GM19468 (cell line): ENCODE results near the gene CA10.

ENCODE experiments used
- ATAC-seq: cut with Tn5 transposase; IDR thresholded peaks from one replicate; pipeline ENCODE4 v1.9.1; 2021; ENCODE audit warnings: mild to moderate bottlenecking, moderate library complexity, moderate number of reproducible peaks; ENCODE audit not compliant: unreplicated experiment; ENCODE audit errors: extremely low read depth

Gene CA10

GRCh38 chr17:51961689-51962088 is 196.8 kb downstream of the CA10 start:
- ATAC-seq: no peak

GRCh38 chr17:51957786-51958185 is 200.7 kb downstream of the CA10 start:
- ATAC-seq: no peak

- ATAC-seq: no peak
Measured at GRCh38 chr17:51955245-51955644, 203.3 kb downstream of the CA10 start.

- no peak for ATAC-seq
Measured at GRCh38 chr17:51954232-51954765, 204.2 kb downstream of the CA10 start.

- ATAC-seq: no peak
Measured at GRCh38 chr17:51951741-51952140, 206.8 kb downstream of the CA10 start.

GRCh38 chr17:51948128-51948527 is 210.4 kb downstream of the CA10 start:
- ATAC-seq: no peak

- no peak for ATAC-seq
Measured at GRCh38 chr17:51947160-51947735, 211.3 kb downstream of the CA10 start.

GRCh38 chr17:51946311-51946710 is 212.2 kb downstream of the CA10 start:
- ATAC-seq: no peak

- ATAC-seq: no peak
Measured at GRCh38 chr17:51941272-51941671, 217.2 kb downstream of the CA10 start.

GRCh38 chr17:51937264-51937663 is 221.2 kb downstream of the CA10 start:
- no peak for ATAC-seq

GRCh38 chr17:51935477-51935876 is 223.0 kb downstream of the CA10 start:
- no peak for ATAC-seq

GRCh38 chr17:51933647-51934046 is 224.9 kb downstream of the CA10 start:
- no peak for ATAC-seq

GRCh38 chr17:51926448-51926847 is 232.1 kb downstream of the CA10 start:
- no peak for ATAC-seq

GRCh38 chr17:51921500-51921899 is 237.0 kb downstream of the CA10 start:
- ATAC-seq: no peak

- peak; percentile 45 for ATAC-seq
Measured at GRCh38 chr17:51914577-51914976, 243.9 kb downstream of the CA10 start.

GRCh38 chr17:51913491-51914205 is 244.9 kb downstream of the CA10 start:
- no peak for ATAC-seq

- ATAC-seq: no peak
Measured at GRCh38 chr17:51912939-51913338, 245.6 kb downstream of the CA10 start.

- ATAC-seq: no peak
Measured at GRCh38 chr17:51911237-51911636, 247.3 kb downstream of the CA10 start.

- ATAC-seq: no peak
Measured at GRCh38 chr17:51909971-51910370, 248.5 kb downstream of the CA10 start.

- ATAC-seq: no peak
Measured at GRCh38 chr17:51908841-51909537, 249.5 kb downstream of the CA10 start.

- ATAC-seq: no peak
Measured at GRCh38 chr17:51907041-51907440, 251.5 kb downstream of the CA10 start.
